Mucosa of rectum (tissue), 2 donors: ENCODE measurements around the gene LRRC73.
"Not testable (repeated sequence)": the region's sequence is repeated elsewhere in the genome, so short reads cannot be mapped to it uniquely, and the experiment has no call there.

Experiments
- H3K27ac ChIP-seq, 2 donors: one replicate each; pipeline ENCODE4 v1.7.0; 2013; ENCODE audit warnings: inconsistent platforms in 2 of 2, low read depth in 2 of 2, low read length in 2 of 2
- H3K27me3 ChIP-seq, 2 donors: one replicate each; pipeline ENCODE4 v1.7.0; 2013; ENCODE audit warnings: low read length in 2 of 2; ENCODE audit not compliant: control insufficient read depth in 2 of 2, insufficient read depth in 2 of 2
- H3K36me3 ChIP-seq, 2 donors: one replicate each; pipeline ENCODE4 v1.7.0; 2013; ENCODE audit warnings: low read length in 2 of 2; ENCODE audit not compliant: control insufficient read depth in 2 of 2, insufficient read depth in 2 of 2
- H3K4me1 ChIP-seq, 2 donors: one replicate each; pipeline ENCODE4 v1.7.0; 2013; ENCODE audit warnings: low read length in 2 of 2, mild to moderate bottlenecking in 1 of 2; ENCODE audit not compliant: control insufficient read depth in 2 of 2, insufficient read depth in 2 of 2
- H3K4me3 ChIP-seq, 2 donors: one replicate each; pipeline ENCODE4 v1.7.0; 2013; ENCODE audit warnings: low read length in 2 of 2
- H3K9ac ChIP-seq, 2 donors: one replicate each; pipeline ENCODE4 v1.7.0; 2013; ENCODE audit warnings: low read length in 2 of 2, low read depth in 1 of 2, mild to moderate bottlenecking in 1 of 2
- H3K9me3 ChIP-seq, 2 donors: one replicate each; pipeline ENCODE4 v1.7.0; 2013; ENCODE audit warnings: low read length in 2 of 2; ENCODE audit not compliant: control insufficient read depth in 2 of 2
- donor health status: healthy.
- donor health status: Normal muscosa, but diverticular disease.

LRRC73 gene, protein sequence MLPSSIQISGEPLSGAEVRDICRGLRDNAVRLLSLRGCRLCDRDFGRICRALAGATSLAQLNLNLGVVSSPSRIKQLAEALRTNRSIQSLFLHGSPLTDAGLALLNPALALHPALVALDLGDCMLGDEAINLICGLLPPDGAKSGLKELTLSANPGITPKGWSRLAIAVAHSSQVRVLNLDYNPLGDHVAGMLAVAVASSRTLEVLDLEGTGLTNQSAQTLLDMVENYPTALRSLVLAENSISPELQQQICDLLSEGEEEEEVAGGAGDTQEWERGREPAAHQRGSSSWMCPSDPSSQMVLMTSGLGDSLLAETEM

DNA sequence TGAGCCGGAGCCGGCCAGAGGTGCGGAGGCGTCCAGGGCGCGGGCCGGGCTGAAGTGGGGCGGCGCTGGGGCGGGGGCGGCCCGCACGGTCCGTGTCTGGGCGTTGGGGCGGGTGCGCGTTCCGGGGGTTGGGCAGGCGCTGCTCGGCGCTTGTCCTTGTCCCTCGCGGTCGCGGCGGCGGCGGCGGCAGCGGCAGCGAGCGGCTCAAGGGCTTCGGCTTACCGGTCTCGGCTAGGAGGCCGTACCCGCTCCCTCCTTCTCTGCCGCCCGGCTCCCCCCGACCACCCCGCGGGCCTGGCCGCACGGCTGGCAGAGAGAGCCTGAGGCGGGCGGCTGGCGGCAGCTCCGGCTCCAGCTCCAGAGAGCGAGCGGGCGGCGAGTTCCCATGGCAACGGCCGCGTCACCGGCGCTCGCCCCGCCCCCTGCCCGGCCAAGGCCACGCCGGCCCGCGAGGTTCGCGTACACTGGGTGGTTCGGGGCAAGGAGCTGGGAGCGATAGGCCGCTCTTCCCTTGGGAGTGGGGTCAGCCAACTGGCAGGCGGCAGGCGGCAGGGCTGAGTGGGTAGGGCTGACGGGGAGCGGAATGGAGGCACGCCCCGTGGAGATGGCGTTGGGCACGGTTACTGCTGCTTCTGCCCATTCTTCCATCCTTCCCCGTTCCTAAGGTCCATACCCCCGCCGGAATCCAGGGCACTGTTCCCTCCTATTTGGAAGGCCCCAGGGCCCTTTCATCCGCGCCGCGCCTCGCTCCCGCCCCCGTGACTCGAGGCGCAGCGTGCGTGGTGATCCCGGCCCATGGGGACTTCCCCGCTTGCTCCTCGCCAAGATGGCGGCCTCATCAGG, at the start of gene LRRC73:
LRRC73 (minus strand) TSS at position 363 of the 843 bp plus-strand sequence. CDS start 561 bp downstream, outside the sequence.
- H3K4me1 ChIP-seq = peaks cover 20 to 22% of the 10 kb centered on the region in 2 donors
- H3K9me3 ChIP-seq = no peaks in the 10 kb centered on the region
- peaks cover 32 to 44% of the 10 kb centered on the region in 2 donors for H3K36me3 ChIP-seq
- peak within 1 kb of the TSS; percentile 44 to 65 for H3K9ac ChIP-seq
- peak within 1 kb of the TSS; percentile 75 to 89 for H3K27ac ChIP-seq
- H3K27me3 ChIP-seq = peaks cover 8% of the 10 kb centered on the region in 2 donors
- peak within 1 kb of the TSS; percentile 60 to 75 for H3K4me3 ChIP-seq

DNA sequence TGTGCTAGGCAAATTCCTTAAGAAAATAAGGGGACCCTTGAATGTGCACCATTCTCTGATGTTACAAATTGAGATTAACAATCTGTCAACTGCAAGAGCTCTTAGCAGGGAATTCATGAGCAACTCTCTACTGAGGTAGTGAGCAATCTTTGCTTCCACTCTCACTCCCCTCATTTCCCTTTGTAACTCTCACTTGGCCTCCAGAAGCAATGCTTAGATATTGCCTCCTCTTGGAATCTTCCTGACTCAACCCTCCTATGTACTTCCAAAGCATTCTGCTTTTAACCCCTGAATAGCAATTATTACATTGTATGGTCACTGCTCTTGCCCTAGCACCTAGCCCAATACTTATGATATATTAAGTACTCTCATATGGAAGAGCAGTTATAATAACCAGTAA, 49.2 kb upstream of the LRRC73 start:
- Histone ChIP-seq H3K27ac (no peak overlapping the region), H3K36me3 (peaks cover 48 to 70% of the 10 kb centered on the region in 2 donors), H3K4me3 (no peak overlapping the region), H3K9ac (no peak overlapping the region), H3K9me3 (no peaks in the 10 kb centered on the region), H3K27me3 (no peaks in the 10 kb centered on the region), H3K4me1 (no peaks in the 10 kb centered on the region)

DNA sequence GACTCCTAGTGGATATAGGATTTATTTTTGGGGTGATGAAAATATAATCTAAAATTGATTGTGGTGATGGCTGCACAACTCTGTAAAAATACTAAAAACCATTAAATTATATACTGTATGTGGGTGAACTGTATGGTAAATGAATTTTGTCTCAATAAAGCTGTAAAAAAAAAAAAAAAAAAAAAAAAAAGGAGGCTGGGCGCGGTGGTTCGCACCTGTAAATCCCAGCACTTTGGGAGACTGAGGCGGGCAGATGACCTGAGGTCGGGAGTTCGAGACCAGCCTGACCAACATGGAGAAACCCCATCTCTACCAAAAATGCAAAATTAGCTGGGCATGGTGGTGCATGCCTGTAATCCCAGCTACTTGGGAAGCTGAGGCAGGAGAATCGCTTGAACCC, 47.5 kb upstream of the LRRC73 start:
- H3K36me3 ChIP-seq = peaks cover 46 to 71% of the 10 kb centered on the region in 2 donors
- not testable (repeated sequence) for H3K4me3 ChIP-seq

DNA sequence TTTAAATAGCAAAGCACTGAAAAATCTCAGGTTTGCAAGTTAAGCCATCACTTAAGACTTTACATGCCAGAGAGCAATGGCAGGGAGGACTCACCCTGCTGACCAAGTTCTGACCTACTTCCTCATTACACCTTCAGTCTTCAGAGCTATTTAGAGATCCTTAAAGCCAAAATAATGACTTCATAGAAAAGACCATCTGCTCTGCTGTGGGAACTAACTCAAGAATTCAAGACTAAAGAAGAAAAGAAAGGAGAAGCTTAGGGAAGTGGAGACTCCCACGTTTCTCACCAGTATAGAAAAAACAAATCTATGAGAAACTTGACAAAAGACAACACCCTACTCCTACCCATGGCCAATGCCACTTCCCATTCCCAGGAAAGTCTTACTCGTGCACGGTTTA, 37.1 kb upstream of the LRRC73 start:
- no peak overlapping the region for H3K27ac ChIP-seq
- H3K9me3 ChIP-seq = no peaks in the 10 kb centered on the region
- H3K36me3 ChIP-seq = peaks cover 48 to 69% of the 10 kb centered on the region in 2 donors
- H3K4me1 ChIP-seq = no peaks in the 10 kb centered on the region
- no peak overlapping the region for H3K9ac ChIP-seq
- no peaks in the 10 kb centered on the region for H3K27me3 ChIP-seq
- no peak overlapping the region for H3K4me3 ChIP-seq

More for the DNA sequence above, 47.5 kb upstream of the LRRC73 start:
- H3K4me1 ChIP-seq, H3K9me3 ChIP-seq, H3K27me3 ChIP-seq, H3K9ac ChIP-seq, H3K27ac ChIP-seq: not testable (repeated sequence)

DNA sequence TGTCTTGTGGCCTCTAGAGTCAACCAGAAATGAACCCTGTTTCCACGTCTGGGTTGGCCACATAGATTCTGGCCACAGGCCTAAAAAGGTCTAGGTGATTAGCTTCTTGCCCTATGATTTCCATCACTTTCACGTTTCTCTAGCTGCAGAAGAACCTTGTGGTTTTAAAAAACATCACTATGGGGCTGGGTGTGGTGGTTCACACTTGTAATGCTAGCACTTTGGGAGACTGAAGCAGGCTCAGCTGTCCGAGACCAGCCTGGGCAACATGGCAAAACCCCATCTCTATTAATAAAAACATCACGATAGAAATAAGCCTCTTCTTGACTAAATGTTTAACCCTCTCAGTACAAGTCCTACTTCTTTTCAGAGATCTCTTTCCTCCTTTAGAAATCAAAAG, 34.3 kb upstream of the LRRC73 start:
- Histone ChIP-seq H3K36me3 (peaks cover 42 to 51% of the 10 kb centered on the region in 2 donors), H3K4me3 (no peak overlapping the region), H3K4me1 (no peaks in the 10 kb centered on the region), H3K9ac (no peak overlapping the region), H3K27me3 (no peaks in the 10 kb centered on the region), H3K9me3 (no peaks in the 10 kb centered on the region), H3K27ac (no peak overlapping the region)

DNA sequence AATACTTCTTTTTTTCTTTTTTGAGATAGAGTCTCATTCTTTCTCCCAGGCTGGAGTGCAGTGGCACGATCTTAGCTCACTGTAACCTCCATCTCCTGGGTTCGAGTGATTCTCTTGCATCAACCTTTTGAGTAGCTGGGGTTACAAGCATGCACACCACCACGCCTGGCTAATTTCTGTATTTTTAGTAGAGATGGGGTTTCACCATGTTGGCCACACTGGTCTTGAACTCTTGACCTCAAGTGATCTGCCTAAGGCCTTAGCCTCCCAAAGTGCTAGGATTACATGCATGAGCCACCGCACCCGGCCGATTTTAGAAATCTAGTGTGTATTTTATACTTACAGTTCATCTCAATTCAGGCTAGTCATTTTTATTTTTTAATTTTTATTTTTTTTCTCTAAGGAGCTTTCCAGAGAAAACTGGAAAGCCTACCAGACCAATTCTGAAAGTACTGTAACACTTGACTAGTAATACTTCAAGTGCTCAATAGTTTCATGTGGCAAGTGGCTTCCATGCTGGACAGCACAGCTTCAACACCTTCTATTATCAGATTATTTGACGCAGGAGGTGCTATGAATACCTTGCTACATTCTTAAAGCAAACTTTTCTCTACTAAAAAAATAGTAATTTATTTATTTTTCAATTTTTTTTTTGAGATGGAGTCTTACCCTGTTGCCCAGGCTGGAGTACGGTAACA, 31.8 kb upstream of the LRRC73 start:
- Histone ChIP-seq H3K27ac (no peak overlapping the region), H3K27me3 (no peaks in the 10 kb centered on the region), H3K4me1 (no peaks in the 10 kb centered on the region), H3K4me3 (no peak overlapping the region), H3K9ac (no peak overlapping the region), H3K9me3 (no peaks in the 10 kb centered on the region), H3K36me3 (peaks cover 29 to 34% of the 10 kb centered on the region in 2 donors)

DNA sequence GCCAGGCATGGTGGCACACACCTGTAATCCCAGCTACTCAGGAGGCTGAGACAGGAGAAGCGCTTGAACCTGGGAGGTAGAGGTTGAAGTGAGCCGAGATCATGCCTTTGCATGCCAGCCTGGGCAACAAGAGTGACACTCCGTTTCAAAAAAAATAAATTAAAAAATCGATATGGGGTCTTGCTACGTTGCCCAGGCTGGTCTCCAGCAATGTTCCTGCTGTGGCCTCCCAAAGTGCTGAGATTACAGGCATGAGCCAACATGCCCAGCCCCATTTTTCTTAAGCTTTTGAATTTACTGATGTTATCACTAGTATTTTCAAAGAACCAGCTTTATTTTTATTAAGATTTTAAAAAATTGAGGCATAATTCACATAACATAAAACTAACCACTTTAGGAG, 30.4 kb upstream of the LRRC73 start:
- H3K27me3 ChIP-seq = no peaks in the 10 kb centered on the region
- no peak overlapping the region for H3K9ac ChIP-seq
- no peaks in the 10 kb centered on the region for H3K9me3 ChIP-seq
- no peak overlapping the region for H3K27ac ChIP-seq
- no peak overlapping the region for H3K4me3 ChIP-seq
- H3K4me1 ChIP-seq = no peaks in the 10 kb centered on the region
- H3K36me3 ChIP-seq = peaks cover 17 to 25% of the 10 kb centered on the region in 2 donors

DNA sequence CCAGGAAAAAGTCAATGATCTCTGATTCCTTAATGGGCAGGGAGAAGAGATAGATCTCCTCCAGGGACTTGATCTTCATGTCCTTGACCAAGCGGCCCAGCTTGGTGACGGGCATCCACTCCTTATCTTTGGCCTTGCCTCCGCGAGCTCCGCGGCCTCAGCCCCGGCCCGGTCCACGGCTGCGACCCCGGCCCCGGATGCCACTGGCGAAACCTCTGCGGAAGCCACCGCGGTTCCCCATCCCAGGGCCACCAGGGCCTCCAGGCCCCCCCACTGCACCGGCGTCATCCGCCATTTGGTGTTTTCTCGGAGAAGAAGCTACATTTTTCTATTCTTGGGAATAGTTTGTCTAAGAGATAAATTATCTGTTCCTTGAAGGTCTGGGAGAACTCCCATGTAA, 29.3 kb upstream of the LRRC73 start:
- H3K9me3 ChIP-seq, H3K9ac ChIP-seq, H3K27me3 ChIP-seq, H3K4me3 ChIP-seq, H3K27ac ChIP-seq, H3K4me1 ChIP-seq: not testable (repeated sequence)
- H3K36me3 ChIP-seq = peaks cover 17 to 21% of the 10 kb centered on the region in 2 donors

DNA sequence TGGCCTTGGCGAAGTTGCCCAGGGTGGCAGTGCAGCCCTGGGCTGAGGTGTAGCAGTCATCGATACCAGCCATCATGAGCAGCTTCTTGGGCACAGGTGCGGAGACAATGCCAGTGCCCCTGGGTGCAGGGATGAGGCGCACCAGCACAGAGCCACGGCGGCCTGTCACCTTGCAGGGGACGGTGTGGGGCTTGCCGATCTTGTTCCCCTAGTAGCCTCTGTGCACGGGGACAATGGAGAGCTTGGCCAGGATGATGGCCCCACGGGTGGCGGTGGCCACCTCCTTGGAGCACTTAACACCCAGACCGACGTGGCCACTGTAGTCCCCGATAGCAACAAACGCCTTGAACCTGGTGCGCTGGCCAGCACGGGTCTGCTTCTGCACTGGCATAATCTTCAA, 28.8 kb upstream of the LRRC73 start:
- not testable (repeated sequence) for H3K9me3 ChIP-seq, H3K27ac ChIP-seq, H3K9ac ChIP-seq, H3K27me3 ChIP-seq, H3K4me3 ChIP-seq, H3K4me1 ChIP-seq
- peaks cover 17 to 21% of the 10 kb centered on the region in 2 donors for H3K36me3 ChIP-seq

DNA sequence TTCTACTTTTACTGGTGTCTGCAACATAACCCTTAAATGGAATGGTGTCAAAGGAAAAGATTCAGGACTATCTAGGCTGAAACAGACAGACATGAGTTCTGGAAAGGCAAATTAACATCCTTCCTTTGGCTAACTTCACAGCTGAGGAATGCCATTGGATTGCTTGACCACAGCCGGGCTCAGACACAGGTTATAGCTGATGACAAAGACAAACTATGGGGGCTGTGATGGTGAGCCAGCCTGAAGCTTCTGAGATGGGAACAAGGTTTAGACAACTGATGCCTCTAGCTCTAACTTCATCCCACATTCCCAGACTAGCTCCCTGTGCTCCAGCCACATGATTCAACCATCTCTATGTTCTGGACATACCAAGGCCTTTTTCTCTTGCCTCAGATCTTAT, 22.1 kb upstream of the LRRC73 start:
- H3K36me3 ChIP-seq = peaks cover 28 to 54% of the 10 kb centered on the region in 2 donors
- no peak overlapping the region for H3K4me3 ChIP-seq

More for the DNA sequence above, 22.1 kb upstream of the LRRC73 start:
- no peaks in the 10 kb centered on the region for H3K9me3 ChIP-seq
- no peak overlapping the region for H3K27ac ChIP-seq
- H3K27me3 ChIP-seq = no peaks in the 10 kb centered on the region
- H3K9ac ChIP-seq = no peak overlapping the region
- H3K4me1 ChIP-seq = no peaks in the 10 kb centered on the region
